GM19324 (cell line): ENCODE measurements around the gene MYL2.
"Not testable (repeated sequence)": the region's sequence is repeated elsewhere in the genome, so short reads cannot be mapped to it uniquely, and the experiment has no call there.

Experiments
- ATAC-seq: cut with Tn5 transposase; IDR thresholded peaks from one replicate; pipeline ENCODE4 v1.9.1; 2021; ENCODE audit warnings: mild to moderate bottlenecking, moderate library complexity; ENCODE audit not compliant: unreplicated experiment, low FRiP score

MYL2 gene

GRCh38 chr12:110920324-110920910 lies at the start of gene MYL2:
Gene MYL2 (minus strand): TSS chr12:110920579. CDS start chr12:110920529, 50 bp downstream.
- ATAC-seq: no peak

GRCh38 chr12:110966081-110966760 lies 45.8 kb upstream of the MYL2 start:
- ATAC-seq: no peak

GRCh38 chr12:110965574-110965973 lies 45.2 kb upstream of the MYL2 start:
- ATAC-seq: no peak

- no peak for ATAC-seq
These were observed 40.4 kb upstream of the MYL2 start for GRCh38 chr12:110960795-110961194.

GRCh38 chr12:110957652-110958051 lies 37.3 kb upstream of the MYL2 start:
- ATAC-seq: no peak

- ATAC-seq: no peak
These were observed 36.8 kb upstream of the MYL2 start for GRCh38 chr12:110957159-110957558.

GRCh38 chr12:110950867-110951266 lies 30.5 kb upstream of the MYL2 start:
- ATAC-seq: not testable (repeated sequence)

GRCh38 chr12:110950466-110950865 lies 30.1 kb upstream of the MYL2 start:
- ATAC-seq: not testable (repeated sequence)

- ATAC-seq: no peak
These were observed 27.7 kb upstream of the MYL2 start for GRCh38 chr12:110948041-110948440.

- no peak for ATAC-seq
These were observed 23.0 kb upstream of the MYL2 start for GRCh38 chr12:110943373-110943772.

- ATAC-seq: no peak
These were observed 21.0 kb upstream of the MYL2 start for GRCh38 chr12:110941391-110941790.

- no peak for ATAC-seq
These were observed 20.6 kb upstream of the MYL2 start for GRCh38 chr12:110940933-110941332.

GRCh38 chr12:110940296-110940695 lies 19.9 kb upstream of the MYL2 start:
- no peak for ATAC-seq

- no peak for ATAC-seq
These were observed 16.8 kb upstream of the MYL2 start for GRCh38 chr12:110937104-110937641.

GRCh38 chr12:110936367-110937103 lies 16.2 kb upstream of the MYL2 start:
- no peak for ATAC-seq

GRCh38 chr12:110935588-110935987 lies 15.2 kb upstream of the MYL2 start:
- no peak for ATAC-seq

GRCh38 chr12:110934093-110934852 lies 13.9 kb upstream of the MYL2 start:
- ATAC-seq: no peak

GRCh38 chr12:110933326-110933974 lies 13.1 kb upstream of the MYL2 start:
- ATAC-seq: no peak

- ATAC-seq: no peak
These were observed 11.7 kb upstream of the MYL2 start for GRCh38 chr12:110932046-110932445.

- ATAC-seq: no peak
These were observed 10.9 kb upstream of the MYL2 start for GRCh38 chr12:110931315-110931728.
